GM23248 (cell line): ENCODE measurements around the gene IKBKG.

Experiments
- EZH2 ChIP-seq: fragments of 200-600 bp; sonication (generic); IDR thresholded peaks from 2 replicates; pipeline ENCODE4 v1.6.1; 2018; ENCODE audit warnings: antibody characterized with exemption, mild to moderate bottlenecking; ENCODE audit not compliant: insufficient read depth, poor library complexity, severe bottlenecking
- EZH2phosphoT487 ChIP-seq: fragments of 200-600 bp; sonication (generic); IDR thresholded peaks from 2 replicates; pipeline ENCODE4 v1.6.1; 2018; ENCODE audit warnings: antibody characterized with exemption, moderate library complexity, mild to moderate bottlenecking, low read depth; ENCODE audit not compliant: insufficient read depth

- no peak for TF ChIP-seq EZH2phosphoT487
- TF ChIP-seq EZH2 = no peak
Measured at GRCh38 chrX:154511761-154512160, 35.7 kb upstream of the IKBKG start.
